CD1c-positive myeloid dendritic cell (primary cell): Measurements from ENCODE around the gene RNF183.
A peak's percentile ranks its signal among the peaks of the same experiment; 100 is the strongest.

Experiments used
- DNase-seq: peaks from one replicate; pipeline ENCODE4 v3.0.0-alpha.2; 2016; ENCODE audit errors: extremely low spot score

The RNF183 gene

GRCh38 chr9:113302792-113303418 is at the start of gene RNF183:
Gene RNF183 (minus strand): TSS chr9:113303376. CDS start chr9:113298184, 5,192 bp downstream.
- DNase-seq: no peak

- no peak for DNase-seq
These were observed 49.2 kb upstream of the RNF183 start for GRCh38 chr9:113352411-113352810.

GRCh38 chr9:113352006-113352405 is 48.8 kb upstream of the RNF183 start:
- DNase-seq: no peak

GRCh38 chr9:113350937-113351336 is 47.8 kb upstream of the RNF183 start:
- DNase-seq: peak; percentile 58

- peak; percentile 8 for DNase-seq
These were observed 47.0 kb upstream of the RNF183 start for GRCh38 chr9:113350107-113350661.

GRCh38 chr9:113349445-113350094 is 46.4 kb upstream of the RNF183 start, which contains the start of gene BSPRY:
Gene BSPRY (plus strand): TSS chr9:113349541. CDS start chr9:113349580, 39 bp downstream.
- no peak for DNase-seq

- DNase-seq: no peak
These were observed 45.9 kb upstream of the RNF183 start for GRCh38 chr9:113349066-113349444.

- no peak for DNase-seq
These were observed 45.3 kb upstream of the RNF183 start for GRCh38 chr9:113348437-113348836.

- no peak for DNase-seq
These were observed 42.5 kb upstream of the RNF183 start for GRCh38 chr9:113345671-113346070.

GRCh38 chr9:113345190-113345589 is 42.0 kb upstream of the RNF183 start:
- no peak for DNase-seq

- DNase-seq: peak; percentile 6
These were observed 40.6 kb upstream of the RNF183 start for GRCh38 chr9:113343732-113344231.

GRCh38 chr9:113341712-113342410 is 38.7 kb upstream of the RNF183 start:
- no peak for DNase-seq

- DNase-seq: peak; percentile 89
These were observed 37.0 kb upstream of the RNF183 start, which contains the start of gene WDR31 for GRCh38 chr9:113340011-113340699. Gene WDR31 (minus strand): TSS chr9:113340275. CDS start chr9:113332022, 8,253 bp downstream.

GRCh38 chr9:113337714-113338113 is 34.5 kb upstream of the RNF183 start:
- DNase-seq: no peak

GRCh38 chr9:113331780-113332179 is 28.6 kb upstream of the RNF183 start:
- no peak for DNase-seq

- DNase-seq: no peak
These were observed 25.0 kb upstream of the RNF183 start for GRCh38 chr9:113328045-113328782.

GRCh38 chr9:113326230-113326629 is 23.1 kb upstream of the RNF183 start:
- no peak for DNase-seq

- no peak for DNase-seq
These were observed 19.5 kb upstream of the RNF183 start for GRCh38 chr9:113322671-113323070.

GRCh38 chr9:113320051-113320450 is 16.9 kb upstream of the RNF183 start:
- DNase-seq: no peak

GRCh38 chr9:113319054-113319453 is 15.9 kb upstream of the RNF183 start:
- DNase-seq: no peak

- DNase-seq: no peak
These were observed 14.6 kb upstream of the RNF183 start for GRCh38 chr9:113317777-113318176.
